Non-pigmented ciliary epithelial cell (primary cell): ENCODE measurements around the gene ABHD16A.

Experiments
- DNase-seq: peaks from one replicate; pipeline ENCODE4 v3.0.0-alpha.2; 2010; ENCODE audit warnings: low read depth

Gene ABHD16A

GRCh38 chr6:31730631-31731086 is 27.5 kb upstream of the ABHD16A start:
- DNase-seq: no peak

- no peak for DNase-seq
These were observed 27.0 kb upstream of the ABHD16A start for GRCh38 chr6:31729979-31730630.

GRCh38 chr6:31729515-31729978 is 26.4 kb upstream of the ABHD16A start:
- peak; percentile 46 for DNase-seq

- DNase-seq: no peak
These were observed 25.8 kb upstream of the ABHD16A start, which contains the start of gene DDAH2 for GRCh38 chr6:31728767-31729514. Gene DDAH2 (minus strand): TSS chr6:31729299. CDS start chr6:31729161, 138 bp downstream.

GRCh38 chr6:31727717-31728671 is 24.9 kb upstream of the ABHD16A start:
- DNase-seq: no peak

GRCh38 chr6:31727034-31727716 is 24.1 kb upstream of the ABHD16A start:
- no peak for DNase-seq

- no peak for DNase-seq
These were observed 22.6 kb upstream of the ABHD16A start for GRCh38 chr6:31725502-31726350.

- no peak for DNase-seq
These were observed 21.0 kb upstream of the ABHD16A start for GRCh38 chr6:31723980-31724691.

- no peak for DNase-seq
These were observed 20.3 kb upstream of the ABHD16A start, which contains the start of gene MPIG6B for GRCh38 chr6:31723245-31723979. Gene MPIG6B (plus strand): TSS chr6:31723373. CDS start chr6:31723384, 11 bp downstream.

GRCh38 chr6:31722173-31722572 is 19.0 kb upstream of the ABHD16A start:
- no peak for DNase-seq

GRCh38 chr6:31721351-31722020 is 18.4 kb upstream of the ABHD16A start, which contains the start of gene LY6G6C:
Gene LY6G6C (minus strand): TSS chr6:31721746. CDS start chr6:31721679, 67 bp downstream.
- DNase-seq: no peak

- no peak for DNase-seq
These were observed 17.2 kb upstream of the ABHD16A start for GRCh38 chr6:31720196-31720770.

- DNase-seq: no peak
These were observed 15.9 kb upstream of the ABHD16A start for GRCh38 chr6:31719001-31719400.

GRCh38 chr6:31718265-31718664 is 15.1 kb upstream of the ABHD16A start:
- DNase-seq: no peak

GRCh38 chr6:31717499-31718222 is 14.5 kb upstream of the ABHD16A start:
- no peak for DNase-seq

GRCh38 chr6:31715022-31715958 is 12.2 kb upstream of the ABHD16A start, which contains the start of gene LY6G6D:
Gene LY6G6D (plus strand): TSS chr6:31715348. CDS start chr6:31715356, 8 bp downstream.
- no peak for DNase-seq
